Activated CD4-positive, alpha-beta T cell treated with anti-CD3 and anti-CD28 coated beads, Interleukin-2, Interleukin-4, amounts not matched to agents 100 ng/mL and 50 ng/mL, durations not matched to agents 16 hours and 8 hours (primary cell): ENCODE measurements around the gene MCM3AP.
A peak's percentile ranks its signal among the peaks of the same experiment; 100 is the strongest.

ENCODE experiments used
- DNase-seq: peaks from one replicate; pipeline ENCODE4 v3.0.0-alpha.2; 2020; ENCODE audit warnings: low spot score

Gene MCM3AP

DNA sequence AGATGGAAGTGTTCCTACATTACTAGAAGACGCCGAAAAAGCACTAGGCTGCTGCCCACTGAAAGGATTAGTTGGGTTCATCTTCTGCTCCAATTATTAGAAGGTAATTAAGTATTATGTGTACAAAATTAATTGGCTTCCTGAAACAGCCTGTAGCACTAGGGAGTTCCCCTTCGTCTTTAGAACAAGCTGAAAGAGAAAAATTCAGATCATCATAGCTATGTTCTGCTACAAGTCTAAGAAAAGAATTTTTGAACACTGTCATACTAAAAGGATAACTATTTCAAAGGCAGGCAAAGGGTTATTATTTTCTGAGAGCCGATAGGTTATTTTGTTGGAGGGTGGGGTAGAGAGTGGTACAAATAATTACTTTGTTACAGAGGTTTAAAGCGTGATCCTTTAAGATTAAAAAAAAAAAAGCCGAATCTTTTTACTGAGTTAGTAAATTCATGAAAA, at the start of gene MCM3AP:
Gene MCM3AP, minus strand, starts transcription at position 406 of the 456 bp plus-strand sequence. Its CDS starts 325 bp downstream, at position 81.
- DNase-seq: no peak

DNA sequence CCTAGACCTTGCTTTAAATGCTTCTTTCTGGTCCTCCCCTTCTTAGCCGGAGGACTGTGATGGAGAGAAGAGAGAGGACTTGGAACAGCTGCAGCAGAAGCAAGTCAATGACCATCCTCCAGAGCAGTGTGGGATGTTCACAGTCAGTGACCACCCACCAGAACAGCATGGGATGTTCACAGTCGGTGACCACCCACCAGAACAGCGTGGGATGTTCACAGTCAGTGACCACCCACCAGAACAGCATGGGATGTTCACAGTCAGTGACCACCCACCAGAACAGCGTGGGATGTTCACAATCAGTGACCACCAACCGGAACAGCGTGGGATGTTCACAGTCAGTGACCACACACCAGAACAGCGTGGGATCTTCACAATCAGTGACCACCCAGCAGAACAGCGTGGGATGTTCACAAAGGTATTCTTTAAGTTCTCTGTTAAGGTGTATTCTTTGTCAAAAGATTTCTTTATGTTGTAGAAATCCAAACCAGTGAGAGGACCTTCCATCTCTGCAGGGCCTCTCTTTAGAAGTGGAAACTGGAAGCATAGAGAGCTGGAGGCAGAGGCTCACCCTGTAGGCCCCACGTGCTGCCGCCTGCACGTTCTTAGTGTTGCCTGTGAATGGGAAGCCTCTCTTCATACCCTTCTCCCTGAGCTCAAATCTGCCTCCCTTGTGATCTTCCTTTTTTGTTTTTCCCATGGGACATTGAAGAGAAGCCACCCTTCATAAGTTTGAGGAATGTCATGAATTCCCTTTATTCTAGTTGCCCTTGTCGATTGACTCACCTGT, 49.1 kb upstream of the MCM3AP start:
- DNase-seq: no peak

- no peak for DNase-seq
Measured at GRCh38 chr21:46329796-46330195, 44.4 kb upstream of the MCM3AP start.

DNA sequence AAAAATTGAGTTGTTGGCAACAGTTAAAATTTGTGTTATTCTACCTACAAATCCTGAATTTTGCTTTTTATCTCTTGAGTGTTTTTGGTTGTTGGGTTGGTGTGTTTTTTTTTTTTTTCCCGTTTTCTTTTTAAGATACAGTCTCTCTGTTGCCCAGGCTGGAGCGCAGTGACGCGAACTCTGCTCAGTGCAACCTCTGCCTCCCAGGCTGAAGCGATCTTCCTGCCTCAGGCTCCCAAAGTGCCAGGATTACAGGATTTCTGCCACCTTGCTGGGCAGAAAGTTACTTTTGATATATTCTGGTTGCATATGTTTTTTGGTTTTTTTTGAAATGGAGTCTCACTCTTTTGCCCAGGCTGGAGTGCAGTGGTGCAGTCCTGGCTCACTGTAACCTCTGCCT, 42.7 kb upstream of the MCM3AP start:
- DNase-seq: no peak

DNA sequence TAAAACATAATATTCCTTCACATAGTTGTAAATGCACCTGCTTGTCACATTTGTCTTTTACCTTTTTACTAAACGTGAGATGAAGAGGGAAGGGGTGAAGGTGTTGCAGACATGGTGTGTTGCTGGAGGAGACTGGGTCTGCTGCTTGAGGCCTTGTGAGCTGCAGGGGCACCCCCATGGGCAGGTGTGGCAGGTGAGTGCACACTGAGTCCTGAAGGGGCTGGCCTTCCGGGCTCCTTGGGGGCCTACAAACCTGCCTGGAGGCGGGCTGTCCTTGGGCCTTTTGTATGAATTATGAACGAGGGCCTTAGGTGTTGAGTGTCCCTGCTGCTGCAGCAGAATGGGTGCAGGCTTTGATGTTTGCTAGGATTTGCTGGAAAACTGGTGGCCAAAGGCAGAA, 42.3 kb upstream of the MCM3AP start:
- no peak for DNase-seq

DNA sequence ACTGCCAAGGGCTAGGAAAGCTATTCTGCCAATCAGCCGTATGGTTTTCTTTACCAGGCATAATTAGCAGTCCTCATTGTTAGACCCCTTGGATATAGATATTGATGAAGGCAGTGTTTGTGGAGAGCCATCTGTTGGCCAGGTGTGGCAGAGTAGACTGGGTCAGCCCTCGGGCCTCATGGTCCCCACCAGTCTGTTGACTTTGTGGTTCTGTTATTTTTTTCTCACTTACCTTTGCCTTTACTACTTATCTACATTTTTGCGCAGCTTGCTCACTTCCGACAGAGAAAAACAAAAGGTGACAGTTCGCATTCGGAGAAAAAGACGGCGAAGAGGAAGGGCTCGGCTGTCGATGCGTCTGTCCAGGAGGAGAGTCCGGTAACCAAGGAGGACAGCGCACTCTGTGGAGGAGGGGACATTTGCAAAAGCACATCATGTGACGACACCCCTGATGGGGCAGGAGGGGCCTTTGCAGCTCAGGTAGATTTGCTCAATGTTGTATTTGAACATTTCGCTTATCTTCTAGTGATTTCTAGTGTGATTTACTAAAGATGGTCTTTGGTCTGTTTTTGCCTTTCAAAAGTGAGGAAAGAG, 40.8 kb upstream of the MCM3AP start:
- no peak for DNase-seq

DNA sequence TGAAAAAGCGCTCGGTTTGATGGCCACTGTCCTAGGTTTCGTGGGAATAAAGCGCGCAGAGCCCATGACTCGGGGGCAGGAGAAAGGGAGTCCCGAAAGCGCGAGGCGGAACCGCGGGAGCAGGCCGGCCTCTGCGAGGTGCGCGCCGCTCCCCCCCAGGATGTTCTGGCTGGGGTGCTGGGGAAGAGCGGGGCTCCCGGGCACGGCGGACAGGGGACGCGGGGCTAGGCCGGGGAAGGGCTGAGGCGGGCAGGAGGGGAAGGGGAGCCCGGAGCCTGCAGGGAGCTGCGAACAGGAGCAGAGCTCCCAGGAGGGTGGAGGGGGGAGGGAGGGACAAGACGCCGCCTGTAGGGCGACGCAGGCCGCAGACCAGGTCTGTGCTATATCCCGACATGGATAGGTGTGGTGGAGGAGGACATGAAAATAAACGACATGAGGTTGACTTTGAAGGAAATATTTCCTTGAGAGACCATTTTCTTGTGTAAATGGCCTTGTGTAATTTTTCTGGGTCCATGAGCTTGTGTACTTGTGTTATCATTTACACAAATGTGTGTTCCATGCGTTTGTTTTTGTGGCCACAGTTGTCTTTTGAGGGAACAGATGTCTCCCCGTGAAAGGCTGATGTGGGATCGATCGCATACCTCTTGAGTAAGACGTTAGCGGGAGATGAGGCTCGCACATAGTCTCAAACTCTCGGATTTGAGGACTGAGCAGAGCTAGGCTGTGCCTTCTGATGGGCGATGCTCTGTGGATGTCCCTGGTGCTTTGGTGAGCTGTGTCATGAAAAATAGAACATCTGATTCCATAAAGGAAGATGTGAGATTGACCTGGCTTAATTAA, 39.9 kb upstream of the MCM3AP start:
- peak; percentile 48 for DNase-seq

DNA sequence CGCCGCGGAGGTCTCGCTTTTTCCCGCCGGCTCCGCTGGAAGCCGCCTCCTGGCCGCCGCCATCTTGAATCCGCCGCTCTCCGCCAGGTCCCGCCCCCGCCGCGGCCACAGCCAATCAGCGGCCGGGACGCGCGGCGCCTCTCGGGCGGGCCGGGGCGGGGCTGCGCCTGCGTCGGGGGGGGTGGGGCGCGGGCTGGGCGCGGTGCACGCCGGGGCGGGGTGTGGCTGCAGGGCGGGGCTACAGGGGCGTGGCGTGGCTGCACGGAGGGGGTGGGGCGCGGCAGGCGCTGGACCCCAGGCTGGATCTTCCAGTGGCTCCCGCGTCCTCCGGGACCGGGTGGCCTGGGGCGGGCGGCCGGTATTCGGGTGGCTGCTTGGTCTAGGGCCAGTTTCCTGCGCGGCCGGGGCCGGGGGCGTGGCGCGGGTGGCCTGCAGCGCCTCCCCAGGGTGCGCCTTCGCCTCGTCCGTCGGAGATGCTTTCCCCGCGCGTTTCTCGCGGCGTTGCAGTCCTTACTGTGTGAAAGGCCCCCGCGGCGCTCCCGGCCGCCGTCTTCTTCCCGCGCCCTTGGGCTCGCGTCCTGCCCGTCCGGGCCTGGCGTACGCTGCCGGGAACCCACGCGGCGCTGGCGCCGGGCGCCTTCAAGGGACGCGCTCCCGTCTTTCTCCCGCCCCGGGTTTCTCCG, 39.1 kb upstream of the MCM3AP start:
- peak; percentile 87 for DNase-seq

DNA sequence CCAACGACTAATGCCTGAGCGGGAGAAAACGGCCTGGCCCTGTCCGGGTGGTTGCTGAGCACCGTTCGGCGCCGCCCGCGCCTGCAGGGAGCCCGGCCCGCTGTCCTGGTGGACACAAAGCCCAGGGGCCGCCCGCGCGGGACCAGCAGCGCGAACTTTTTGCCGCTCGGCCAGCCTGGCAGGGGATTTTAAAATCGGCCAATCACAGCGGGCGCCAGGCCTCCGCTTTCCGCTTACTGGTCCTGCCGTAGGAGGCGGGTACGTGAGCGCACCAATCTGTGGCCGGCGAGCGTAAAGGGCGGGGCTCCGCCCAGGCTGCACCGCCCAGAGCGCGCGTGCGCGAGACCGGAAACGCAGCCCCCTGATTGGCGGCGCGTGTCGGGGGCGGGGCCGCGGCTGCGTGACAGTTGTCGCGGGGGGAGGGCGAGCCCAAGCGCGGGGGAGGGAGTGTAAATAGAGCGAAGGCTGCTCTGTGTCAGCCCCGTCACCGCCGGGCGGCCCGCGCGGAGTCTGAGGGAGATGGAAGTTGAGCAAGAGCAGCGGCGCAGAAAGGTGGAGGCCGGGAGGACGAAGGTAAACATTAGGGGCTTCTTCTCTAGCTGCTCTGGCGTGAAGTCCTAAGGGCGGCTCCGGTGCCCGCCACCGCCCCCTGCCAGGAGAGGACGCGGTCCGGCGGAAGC, 38.4 kb upstream of the MCM3AP start, which contains the start of the genes C21orf58 and PCNT:
Gene C21orf58, minus strand, starts transcription at position 161 of the 680 bp plus-strand sequence. CDS start 1,132 bp downstream, outside the sequence.
Gene PCNT, plus strand, starts transcription at position 447 of the 680 bp plus-strand sequence. Its CDS starts 73 bp downstream, at position 520.
- peak; percentile 98 for DNase-seq

DNA sequence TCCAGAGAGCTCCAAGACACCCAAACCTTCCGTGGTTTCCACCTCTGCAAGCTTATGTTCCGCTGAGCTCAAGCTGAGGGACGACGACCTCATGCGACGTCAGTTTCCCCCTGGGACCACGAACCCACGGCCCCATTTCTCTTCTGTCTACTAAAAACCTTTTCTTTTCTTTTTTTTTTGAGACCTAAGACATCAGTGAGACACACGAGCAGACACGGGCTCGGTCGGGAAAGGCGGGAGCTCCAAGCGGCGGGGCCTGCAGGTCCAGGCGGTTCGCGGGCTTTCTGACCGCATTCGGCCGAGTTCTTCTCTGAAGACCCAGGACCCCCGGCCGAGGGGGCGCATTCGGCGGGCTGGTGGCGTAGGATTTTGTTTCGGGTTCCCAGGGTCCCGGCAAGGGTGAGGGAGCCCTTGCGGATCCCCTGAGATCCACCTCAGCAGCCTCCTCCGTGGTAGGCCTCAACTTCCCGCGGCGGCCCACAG, 37.9 kb upstream of the MCM3AP start:
- DNase-seq: no peak

GRCh38 chr21:46322351-46323226, 37.2 kb upstream of the MCM3AP start:
- no peak for DNase-seq

DNA sequence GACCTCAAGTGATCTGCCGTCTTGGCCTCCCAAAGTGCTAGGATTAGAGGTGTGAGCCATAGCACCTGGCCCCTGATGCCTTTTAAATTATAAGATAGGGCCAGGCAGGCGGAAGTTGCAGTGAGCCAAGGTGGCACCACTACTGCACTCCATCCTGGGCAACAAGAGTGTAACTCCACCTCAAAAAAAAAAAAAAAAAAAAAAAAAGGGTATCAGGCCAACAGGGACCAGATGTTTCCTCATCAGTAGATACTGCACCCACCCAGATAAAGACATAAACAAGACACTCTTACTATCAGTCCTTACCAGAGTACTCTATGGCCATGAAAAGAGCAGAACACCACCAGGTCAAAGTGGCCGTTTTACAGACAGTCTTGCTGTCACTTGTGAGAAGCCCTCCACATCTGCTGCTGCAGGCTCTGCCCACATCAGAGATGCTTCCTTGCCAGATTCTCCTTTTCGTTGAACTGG, 35.0 kb upstream of the MCM3AP start:
- no peak for DNase-seq

GRCh38 chr21:46319186-46319585, 33.8 kb upstream of the MCM3AP start:
- DNase-seq: no peak

DNA sequence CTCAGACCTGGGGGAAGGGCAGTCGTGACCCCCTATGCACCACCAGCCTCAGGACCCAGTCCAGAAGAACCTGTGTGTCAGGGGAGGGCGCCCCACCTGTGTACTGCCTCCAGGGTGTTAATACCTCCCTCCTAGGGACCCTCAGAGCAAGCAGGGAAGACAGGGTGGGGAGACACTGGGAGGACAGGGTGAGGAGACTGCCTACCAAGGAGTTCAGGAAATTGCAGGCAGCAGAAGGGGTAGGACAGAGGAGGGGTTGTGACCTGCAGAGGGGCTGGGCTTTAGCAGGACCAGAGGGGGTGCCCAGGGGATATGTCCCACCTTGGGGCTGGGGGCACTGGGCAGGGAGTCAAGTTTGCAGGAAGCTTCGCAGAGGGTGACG, 33.0 kb upstream of the MCM3AP start:
- no peak for DNase-seq

DNA sequence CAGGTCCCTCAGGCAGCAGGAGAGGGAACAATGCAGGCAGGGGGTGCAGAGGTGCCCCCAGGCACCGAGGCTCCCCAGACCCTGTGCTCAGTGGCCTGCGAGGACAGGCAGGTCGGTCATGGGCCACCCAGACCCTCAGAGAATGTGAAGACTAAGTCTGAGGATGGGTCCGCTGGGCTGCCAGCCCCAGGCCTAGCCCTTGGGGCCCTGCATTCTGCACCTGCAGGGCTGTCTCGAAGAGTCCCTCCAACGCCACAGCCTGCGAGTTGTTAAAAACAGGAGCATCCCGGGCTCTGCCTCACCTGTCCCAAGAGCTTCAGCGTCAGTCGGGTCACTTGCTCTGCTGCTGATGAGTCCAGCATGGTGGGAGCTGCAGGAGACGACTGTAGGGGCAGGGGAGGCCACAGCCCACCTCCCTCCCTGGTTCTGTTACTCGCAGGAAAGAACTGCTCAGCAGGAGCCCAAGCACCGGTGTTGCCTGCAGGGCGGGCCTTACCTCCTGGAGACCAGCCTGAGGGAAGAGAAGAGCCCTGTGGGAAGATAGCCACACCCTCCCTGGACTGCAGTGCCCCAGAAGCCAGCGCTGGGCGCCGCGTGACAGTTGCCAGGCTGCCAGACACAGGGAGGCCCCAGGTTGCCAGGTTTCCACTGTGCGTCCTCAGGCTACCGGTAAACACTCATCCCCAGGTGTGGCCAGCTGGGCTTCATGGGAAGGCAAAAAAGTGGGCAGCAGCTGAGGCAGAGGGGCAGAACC, 32.5 kb upstream of the MCM3AP start:
- no peak for DNase-seq

GRCh38 chr21:46316708-46317324, 31.4 kb upstream of the MCM3AP start:
- no peak for DNase-seq

DNA sequence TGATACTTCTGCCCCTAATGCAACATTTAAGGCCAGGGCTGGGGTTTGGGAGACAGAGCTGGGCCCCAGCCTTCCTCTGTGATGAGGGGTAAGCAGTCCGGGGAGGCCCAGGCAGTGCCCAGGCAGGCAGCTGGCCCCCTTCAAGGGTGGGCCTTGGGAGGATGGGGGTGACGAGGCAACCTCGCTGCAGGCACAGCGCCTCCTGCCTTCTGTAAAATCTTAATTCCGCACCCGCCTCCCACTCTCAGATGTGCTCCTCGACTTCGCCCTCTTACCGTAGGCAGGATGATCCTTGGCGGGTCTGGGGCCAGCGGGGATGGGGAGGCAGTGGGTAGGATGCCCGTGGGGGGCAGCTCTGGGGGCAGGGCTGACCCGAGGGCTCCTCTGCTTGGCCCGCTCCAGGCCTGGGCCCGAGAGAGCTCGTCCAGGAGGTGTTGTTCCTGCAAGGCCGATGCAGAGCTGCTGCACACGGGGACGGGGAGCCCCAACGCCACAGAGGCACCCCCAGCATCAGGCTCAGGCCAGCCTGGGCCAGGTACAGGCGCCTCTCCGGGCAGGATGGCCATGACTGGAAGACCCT, 29.1 kb upstream of the MCM3AP start:
- DNase-seq: no peak

- no peak for DNase-seq
Measured at GRCh38 chr21:46312949-46313348, 27.5 kb upstream of the MCM3AP start.
